ENCODE measurements around the gene SFMBT2.

Gene SFMBT2

DNA sequence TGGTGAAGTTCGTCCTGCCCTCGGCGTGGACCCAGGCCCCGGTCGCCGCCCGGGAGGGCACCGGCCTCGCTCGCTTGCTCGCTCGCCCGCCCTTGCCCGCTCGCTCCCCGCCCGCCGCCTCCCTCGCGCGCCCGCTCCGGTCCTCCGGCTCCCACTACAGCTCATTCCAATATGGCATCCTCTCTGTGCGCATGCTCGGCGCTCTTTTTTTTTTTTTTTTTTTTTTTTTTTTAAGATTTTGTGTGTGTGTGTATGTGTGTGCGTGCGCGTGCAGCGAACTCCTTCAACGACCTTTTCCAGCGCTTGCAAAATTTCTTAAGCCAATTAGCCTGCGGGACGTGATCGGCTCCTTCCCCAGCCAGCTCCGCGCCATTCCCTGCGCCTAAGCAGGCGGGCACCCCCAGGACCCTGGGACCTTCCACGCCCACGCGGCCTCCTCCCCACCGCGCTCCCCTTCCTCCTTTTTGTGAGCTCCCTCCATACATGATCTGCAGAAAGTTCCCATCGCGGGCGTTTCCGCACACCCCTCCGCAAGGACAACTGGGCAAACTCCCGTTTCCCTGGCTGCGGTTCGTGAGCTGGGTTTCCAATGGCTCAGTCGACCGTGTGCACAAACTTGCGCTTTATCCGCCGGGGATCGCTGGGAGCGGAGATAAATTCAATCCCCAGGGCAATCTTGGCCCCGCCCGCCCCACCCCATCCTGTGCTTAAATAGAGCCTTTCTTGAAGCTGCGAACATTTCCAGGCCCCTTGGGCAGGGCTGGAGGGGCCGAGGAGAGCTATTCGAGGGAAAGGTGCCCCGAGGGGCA, at the start of gene SFMBT2:
TSS of gene SFMBT2 (minus strand) at position 173 of the 809 bp plus-strand sequence. CDS start 29,136 bp downstream, outside the sequence.
- DNase-seq (ENCODE audit: low read depth in 1 of 2, low spot score in 1 of 2): peak; percentile 24 to 51

DNA sequence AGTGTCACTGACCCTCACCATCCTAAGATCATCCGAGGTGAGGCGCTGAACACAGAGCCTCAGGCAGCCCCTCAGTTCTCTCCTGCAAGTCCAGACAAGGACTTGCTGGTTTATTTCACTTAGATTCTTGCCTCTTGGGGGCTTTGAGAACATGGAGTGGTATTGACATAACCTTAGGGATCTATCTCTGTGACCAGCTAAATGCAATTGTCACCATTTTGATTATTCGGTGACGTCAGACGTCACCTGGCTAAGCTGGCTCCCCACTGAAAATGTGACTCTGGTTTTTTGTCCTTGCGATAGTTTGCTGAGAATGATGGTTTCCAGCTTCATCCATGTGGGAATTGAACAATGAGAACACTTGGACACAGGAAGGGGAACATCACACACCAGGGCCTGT, 49.2 kb upstream of the SFMBT2 start:
- DNase-seq (ENCODE audit: low read depth in 1 of 2, low spot score in 1 of 2): no peak

DNA sequence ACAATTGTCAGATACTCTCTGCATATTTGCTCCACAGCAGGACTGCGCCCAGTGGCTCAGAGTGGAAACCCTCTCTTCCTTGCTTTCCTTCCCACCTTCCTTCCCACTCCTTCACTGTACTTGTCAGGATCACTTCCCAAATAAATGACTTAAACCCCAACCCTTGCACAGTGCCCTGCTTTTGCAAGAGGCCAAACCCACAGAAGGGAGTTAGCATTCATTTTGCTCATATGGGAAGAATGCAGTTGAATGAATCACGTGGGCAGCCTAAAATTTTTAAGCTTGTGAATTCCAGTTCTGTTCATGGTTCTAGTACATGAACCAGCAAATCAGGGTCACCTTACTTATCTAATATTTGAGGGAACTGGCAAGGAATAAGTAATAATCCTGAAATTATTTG, 47.7 kb upstream of the SFMBT2 start:
- DNase-seq (ENCODE audit: low read depth in 1 of 2, low spot score in 1 of 2): no peak

DNA sequence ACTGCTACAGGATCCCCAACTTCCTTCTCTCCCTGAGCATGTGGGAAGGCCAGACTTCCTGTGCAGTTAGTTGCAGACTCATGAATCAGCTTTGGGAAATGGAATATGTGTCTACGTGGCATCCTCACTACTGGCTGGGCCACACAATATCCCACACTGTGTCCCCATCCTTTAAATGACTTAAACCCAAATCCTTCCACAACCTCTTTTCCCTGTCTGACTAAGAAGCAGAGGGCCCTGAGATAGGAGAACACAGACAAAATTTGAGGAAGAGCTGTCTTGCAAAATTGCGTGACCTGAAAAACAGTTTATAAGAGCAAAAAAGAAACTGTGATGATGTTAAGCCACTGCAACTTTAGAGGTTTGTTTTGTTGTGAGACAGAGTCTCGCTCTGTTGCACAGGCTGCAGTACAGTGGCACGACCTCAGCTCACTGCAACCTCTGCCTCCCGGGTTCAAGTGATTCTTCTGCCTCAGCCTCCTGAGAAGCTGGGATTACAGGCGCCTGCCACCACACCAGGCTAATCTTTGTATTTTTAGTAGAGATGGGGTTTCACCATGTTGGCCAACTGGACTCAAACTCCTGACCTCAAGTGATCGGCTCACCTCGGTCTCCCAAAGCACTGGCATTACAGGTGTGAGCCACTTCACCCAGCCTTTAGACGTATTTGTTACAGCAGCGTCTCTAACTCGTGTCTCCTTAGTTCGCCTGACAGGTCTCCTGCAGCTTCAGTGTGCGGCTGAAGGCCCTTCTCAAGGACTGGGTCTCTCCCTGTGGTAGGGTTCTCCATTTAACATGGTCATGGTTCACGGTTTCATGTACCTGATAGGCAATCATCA, 46.9 kb upstream of the SFMBT2 start:
- DNase-seq (ENCODE audit: low read depth in 1 of 2, low spot score in 1 of 2): no peak

DNA sequence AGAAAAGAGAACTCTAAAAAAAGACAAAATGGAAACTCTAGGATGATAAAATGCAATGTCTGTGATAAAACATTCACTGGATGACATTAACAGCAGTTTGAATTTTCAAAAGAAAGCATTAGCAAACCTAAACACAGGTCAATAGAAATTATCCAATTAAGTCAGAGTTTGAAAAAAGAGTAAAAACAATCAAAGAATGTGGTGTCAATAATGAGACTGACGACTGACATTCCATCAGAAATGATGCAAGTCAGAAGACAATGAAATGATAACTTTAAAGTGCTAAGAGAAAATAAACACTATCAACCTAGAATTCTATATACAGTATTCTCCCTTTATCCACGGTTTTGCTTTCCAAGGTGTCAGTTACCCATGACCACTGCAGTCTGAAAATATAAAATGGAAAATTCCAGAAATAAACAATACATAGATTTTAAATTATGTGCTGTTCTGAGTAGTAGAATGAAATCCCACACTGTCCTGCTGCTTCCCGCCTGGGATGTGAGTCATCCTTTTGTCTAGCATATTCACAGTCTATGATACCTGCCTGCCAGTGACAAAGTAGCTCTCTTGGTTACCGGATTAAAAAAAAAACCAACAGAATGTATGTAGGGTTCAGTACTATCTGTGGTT, 38.3 kb upstream of the SFMBT2 start:
- DNase-seq (ENCODE audit: low read depth in 1 of 2, low spot score in 1 of 2): no peak

DNA sequence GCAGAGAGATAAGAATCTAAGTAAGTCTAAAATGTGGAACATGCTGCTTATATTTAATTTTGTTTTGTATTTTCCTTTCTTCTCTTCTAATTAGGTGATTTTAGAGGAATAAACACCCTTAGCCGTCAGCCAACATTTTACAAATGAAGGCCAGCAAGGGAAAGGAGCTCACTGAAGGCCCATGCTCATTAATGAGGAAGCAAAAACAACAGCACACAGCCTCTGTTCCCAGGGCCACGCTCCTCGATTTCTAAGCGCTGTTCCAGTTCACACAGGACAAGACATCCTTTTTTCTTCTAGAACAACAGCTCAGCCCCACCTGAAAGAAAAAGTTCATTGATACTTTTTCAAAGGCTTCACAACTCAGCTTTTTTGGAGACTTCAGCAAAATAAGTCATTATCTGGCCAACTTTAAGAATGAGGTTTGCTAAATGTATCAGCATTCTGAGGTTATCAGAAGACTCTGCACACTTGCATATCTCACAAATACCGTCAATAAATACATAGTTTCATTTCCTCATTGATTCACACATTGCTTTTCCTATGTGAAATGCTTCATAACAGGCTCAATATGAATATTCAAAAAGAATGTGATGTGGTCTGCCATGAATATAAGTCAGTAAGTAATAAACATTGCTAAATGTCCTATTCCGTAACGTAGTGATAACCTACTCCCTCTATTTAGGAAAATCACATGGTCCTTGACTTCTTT, 34.8 kb upstream of the SFMBT2 start:
- DNase-seq (ENCODE audit: low read depth in 1 of 2, low spot score in 1 of 2): no peak

DNA sequence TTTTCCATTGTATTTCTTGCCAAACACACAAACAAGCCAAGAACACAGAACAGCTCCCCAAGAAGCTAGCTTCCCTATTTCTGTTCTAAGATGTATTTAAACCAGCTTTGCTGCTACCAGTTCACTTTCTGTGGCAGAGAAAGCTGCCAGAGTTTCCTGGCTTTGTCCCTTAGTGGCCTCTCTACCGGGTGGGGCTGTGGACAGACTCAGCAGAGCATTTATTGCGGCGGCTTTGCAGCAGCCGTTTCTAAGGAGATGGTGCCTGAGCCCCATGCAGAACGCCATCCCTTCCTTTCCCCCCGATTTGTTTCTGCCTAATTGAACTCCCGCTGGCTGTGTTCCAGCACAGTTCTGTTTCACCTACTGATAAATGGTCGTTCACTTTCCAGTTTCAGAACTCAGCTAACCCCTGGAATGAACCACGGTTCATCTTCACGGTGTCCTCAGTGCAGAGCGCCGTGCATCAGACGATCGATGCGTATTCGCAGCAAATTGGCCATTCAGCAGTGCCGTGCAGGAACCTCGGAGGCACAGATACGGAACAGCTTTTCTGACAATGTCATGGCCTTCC, 33.8 kb upstream of the SFMBT2 start:
- DNase-seq (ENCODE audit: low read depth in 1 of 2, low spot score in 1 of 2): no peak

DNA sequence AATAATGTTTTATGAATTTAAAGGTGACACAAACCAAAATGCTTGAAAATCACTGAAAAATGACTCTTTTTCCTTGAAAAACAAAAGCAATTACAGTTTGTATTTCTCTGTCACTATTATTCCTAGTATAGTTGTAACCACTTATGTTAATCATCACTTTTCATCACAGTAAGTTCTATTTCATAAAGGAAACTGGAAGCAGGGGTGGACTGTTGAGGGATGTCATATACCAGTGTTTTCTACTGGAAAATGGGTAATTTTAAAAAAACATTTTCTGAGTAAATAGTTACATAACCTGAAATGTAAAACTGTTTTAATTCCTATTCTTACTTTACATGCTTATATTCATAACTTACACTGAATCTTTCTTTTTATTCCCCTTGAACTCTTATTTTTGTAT, 32.2 kb upstream of the SFMBT2 start:
- DNase-seq (ENCODE audit: low read depth in 1 of 2, low spot score in 1 of 2): no peak

DNA sequence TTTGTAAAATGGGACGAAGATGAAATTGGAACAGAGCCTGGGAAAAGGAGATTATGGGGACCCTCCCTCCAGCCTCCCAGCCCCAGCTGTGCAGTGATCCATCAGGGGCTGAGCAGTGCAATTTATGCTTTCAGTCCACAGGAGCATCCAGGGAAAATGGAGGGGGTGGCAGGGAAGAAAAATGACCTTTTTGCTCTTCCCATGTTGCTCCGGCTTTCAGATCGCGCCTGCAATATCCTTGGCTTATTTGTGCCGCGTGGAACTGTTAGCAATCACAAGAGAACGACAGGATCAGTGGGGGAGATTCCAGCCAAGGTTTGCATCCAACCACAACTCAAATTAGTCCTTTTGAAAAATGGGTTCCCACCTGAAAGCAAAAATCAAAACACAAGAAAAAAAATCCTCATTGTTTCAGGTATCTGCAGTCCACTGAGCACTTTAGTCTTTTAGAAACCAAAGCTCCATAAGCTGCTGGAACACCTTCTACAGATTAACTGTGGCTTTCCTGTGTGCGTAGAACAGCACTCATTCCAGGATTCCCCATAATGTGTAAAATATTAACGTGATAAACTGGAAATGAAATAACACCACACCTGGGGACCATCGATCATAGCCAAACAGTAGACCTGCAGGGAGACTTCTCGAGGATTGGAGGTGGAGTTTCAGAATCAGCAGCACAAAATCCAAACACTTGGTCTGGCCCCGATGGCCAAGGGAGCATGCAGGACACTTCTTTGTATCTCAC, 30.7 kb upstream of the SFMBT2 start:
- DNase-seq (ENCODE audit: low read depth in 1 of 2, low spot score in 1 of 2): no peak

DNA sequence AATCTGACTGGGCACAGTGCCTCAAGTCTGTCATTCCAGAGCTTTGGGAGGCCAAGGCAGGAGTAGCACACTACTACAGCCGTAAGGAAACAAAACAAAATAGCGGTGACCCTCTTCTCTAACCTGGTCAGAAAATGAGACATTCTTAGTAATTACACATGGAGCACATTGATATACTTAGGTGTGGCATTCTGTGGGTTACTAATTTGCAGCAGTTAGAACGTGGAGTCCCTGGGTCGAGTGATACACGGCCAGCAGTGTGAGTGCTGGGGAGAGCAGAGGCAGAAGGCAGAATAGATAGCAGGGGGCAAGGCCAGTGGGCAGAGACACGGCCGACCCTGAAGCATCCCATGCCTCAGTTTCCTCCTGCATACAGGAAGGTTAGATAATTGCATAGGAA, 28.9 kb upstream of the SFMBT2 start:
- no peak for DNase-seq (ENCODE audit: low read depth in 1 of 2, low spot score in 1 of 2)

DNA sequence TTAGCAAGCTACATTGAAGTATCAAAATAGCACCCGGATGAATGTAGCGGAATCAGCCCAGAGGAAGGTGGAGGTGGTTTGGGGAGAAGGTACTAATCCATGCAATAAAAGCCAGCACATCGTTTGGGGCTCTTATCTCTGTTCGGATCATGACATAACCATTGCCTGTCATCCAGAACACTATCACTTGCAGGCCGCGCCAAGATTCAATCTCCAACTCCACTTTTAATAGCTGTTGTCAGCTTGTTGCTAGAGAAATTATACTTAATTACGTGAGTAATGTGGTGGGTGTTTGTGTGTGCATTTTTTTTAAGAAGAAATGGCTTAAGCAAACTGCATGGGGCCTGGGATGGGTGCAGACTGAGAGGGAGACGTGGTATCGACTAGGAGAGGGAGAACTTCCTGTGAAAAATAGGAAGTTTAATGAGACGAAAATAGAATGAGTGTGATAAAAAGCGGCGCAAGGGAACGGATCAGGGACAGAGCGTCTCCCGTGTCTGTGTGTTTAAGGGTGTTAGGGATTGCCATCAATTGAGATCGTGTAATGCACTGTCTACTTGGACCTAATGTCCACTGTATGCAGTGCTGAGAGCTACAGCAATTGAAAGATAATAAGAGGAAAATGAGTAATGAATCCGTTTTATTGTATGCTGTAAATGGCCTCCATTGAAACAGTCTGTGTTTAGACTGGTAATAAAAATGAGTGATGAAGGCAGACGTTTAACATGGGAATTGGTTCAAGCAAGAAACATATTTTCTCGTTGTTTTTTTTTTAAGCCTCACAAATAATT, 27.6 kb upstream of the SFMBT2 start:
- DNase-seq (ENCODE audit: low read depth in 1 of 2, low spot score in 1 of 2): no peak

DNA sequence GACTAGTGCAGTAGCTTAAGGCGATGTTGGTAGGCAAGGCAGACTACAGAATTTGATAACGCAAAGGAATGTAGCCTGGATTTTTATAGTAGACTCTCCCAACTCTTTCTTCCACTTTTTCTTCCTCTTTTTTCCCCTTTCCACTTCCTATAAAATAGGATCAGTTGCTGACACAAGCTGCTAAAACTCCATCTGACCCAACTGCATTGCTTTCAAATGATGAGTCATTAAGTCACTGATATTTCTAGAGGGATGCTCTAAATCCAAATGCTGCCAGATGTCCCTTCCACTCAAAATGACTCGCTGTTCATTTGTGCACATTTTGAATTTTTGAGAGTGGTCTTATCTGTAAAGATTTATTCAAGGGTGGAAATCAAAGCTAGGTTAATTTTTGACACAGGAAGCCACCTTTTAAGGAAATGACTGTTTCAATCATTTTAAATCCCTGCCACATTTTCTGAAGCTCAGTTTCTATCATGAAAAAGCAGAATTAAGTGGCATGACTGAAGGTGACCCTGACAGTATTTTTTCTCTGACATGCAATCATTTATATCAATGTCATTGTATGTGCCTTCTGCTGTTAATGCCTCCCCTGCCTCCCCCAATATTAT, 25.8 kb upstream of the SFMBT2 start:
- DNase-seq (ENCODE audit: low read depth in 1 of 2, low spot score in 1 of 2): no peak

DNA sequence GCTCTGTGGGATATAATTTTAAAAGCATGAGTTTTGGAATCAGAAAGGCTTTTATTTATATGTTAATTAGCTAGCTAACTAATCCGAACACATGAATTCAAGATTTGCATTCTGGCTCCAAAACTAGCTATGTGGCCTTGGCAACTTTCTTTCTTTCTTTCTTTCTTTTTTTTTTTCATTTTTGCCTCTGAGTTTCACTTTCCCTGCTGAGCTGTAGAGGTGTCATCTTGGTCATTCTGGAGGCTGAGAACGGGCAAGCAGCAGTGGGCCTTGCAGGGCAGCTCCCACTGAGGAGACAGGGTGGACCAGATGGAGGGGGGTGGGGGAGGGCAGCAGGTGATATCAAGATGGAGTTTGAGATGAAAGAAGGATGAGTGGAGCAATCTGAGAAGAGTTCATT, 24.8 kb upstream of the SFMBT2 start:
- no peak for DNase-seq (ENCODE audit: low read depth in 1 of 2, low spot score in 1 of 2)

DNA sequence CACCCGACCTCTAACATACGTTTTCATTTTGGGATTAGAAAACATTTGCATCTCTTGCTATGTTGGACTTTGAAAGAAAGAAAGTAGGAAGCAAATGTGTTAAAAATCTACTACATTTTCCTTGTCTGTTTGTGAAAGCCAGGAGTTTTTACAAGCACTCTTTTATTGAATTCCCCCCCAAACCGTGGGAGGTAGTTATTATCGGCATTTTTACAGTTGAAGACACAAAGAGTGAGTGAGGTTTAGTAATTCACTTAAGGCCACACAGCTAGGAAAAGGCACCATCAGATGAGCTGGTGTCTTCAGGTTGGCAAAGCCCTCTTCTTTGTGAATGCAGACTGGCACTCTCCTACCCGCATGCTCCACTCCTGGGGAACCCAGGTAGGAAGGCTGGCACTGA, 23.5 kb upstream of the SFMBT2 start:
- no peak for DNase-seq (ENCODE audit: low read depth in 1 of 2, low spot score in 1 of 2)

DNA sequence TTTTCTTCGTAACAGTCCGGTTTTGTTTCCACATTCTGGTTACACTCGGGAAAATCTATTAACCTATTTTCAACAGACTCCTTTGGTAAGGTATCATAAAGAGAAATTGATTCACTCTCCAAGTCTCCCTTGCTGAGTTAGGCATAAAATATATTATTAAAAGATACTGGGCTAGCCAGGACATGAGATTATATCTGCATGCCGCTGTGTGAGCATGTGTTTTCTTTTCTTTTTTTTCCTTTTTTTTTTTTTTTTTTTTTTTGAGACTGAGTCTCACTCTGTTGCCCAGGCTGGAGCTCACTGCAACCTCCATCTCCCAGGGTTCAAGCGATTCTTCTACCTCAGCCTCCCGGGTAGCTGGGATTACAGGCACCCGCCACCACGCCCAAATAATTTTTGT, 23.0 kb upstream of the SFMBT2 start:
- DNase-seq (ENCODE audit: low read depth in 1 of 2, low spot score in 1 of 2): no peak

DNA sequence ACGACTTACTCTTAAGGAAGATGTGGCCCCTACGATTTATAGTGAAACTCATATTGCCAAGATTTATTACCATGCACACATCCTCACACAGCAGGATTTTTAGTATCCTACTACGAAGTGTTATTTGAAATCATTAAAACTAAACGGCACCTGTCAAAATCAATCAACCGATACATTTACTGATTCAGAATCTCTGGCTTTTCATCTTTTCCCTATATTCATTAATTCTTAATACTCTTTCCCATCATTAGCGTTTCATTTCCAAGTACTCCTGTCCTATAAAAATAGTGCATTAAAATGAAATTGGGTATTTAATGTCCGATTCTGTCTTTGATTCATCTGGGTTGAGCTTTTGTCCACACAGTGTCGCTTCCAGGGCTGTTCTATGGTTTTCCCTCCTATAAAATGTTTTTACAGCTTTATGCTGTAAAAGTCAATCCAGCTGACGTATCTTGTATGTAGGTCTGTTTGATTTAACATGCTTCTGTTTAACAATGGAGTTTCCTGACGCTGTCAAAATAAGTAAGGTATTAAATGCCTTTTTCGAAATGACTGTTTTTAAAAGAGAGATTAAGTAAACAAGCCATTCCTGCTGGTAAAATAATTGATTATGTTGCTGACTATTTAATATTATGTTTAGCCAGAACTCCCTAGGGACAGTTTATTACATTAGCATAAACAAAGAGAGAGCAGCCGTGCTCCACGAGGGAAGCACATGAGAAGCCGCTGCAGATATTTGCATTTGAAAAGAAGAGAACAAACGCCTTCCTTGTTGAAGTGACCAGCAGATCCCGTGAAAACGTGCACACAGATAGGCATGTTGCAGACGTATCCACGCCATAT, 22.3 kb upstream of the SFMBT2 start:
- no peak for DNase-seq (ENCODE audit: low read depth in 1 of 2, low spot score in 1 of 2)

DNA sequence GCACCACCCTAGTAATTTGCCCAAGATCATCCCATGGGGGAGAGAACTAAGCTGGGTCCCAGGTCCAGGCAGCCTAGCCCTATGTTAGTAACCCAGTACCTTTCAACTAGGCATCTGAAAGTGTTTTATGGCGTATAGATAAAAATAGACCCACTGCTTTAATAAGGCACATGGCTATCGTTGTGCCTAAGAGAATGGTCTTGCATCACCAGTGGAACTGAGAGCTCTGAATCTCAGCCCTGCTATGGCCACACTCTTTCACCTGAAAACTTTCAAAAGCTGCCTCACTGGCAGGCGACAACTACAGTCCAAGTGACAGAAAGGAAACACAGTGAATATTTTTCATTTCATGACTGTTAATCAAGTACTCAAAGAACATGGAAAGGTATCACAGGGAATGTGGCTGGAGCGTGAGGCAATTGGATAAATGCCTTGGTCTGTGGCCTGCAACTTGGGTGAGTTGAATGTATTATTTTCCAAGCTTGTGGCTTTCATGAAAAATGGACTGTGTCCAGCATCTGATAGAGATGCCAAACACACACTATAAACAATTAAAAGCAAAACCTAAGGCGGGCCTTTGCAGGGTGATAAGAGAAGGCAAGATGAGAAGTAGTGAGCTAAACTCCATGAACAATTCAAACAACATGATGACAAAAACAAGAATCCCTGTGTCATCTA, 18.0 kb upstream of the SFMBT2 start:
- DNase-seq (ENCODE audit: low read depth in 1 of 2, low spot score in 1 of 2): no peak

DNA sequence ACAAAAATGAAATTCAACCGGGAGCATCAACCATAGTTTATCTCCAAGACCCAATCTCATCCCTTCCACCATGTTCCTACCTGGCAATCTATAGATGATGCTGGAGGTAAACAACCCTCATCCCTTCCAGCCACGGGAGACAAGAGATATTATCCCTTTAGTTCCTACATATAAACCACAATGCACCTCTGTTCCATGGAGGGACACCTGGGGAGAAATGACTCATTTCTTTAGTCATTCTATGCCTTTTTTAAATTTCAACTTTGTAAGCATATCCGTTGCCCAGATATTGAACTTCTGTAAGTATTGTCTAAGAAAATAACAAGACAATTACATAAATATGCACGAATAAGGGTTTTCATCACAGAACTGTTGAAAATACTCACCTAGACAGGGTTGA, 15.5 kb upstream of the SFMBT2 start:
- DNase-seq (ENCODE audit: low read depth in 1 of 2, low spot score in 1 of 2): no peak
